HEK293 (cell line): ENCODE measurements around the gene ZNF70.

Experiments used
- CTCF ChIA-PET: fragments of 350-600 bp; formaldehyde crosslinking; extraction: SDS; loops from one replicate; lab custom pipeline; 2021; ENCODE audit warnings: antibody characterized with exemption; lab: Yijun Ruan, JAX
- POLR2A ChIA-PET: fragments of 300-600 bp; formaldehyde crosslinking; extraction: SDS; loops from one replicate; lab custom pipeline; 2020; ENCODE audit warnings: antibody characterized with exemption, inconsistent platforms; lab: Yijun Ruan, JAX
- H3K27ac ChIP-seq: fragments of 200-500 bp; sonication (Bioruptor generic); 2 replicates; pipeline ENCODE4 v1.5.1; 2014; ENCODE audit warnings: low read depth, low read length, control low read depth, inconsistent platforms; ENCODE audit errors: extremely low read depth
- H3K36me3 ChIP-seq, 2 experiments: fragments of 200-500 bp in 1 of 2; sonication (Bioruptor generic) in 1 of 2; 1 replicate in 1 of 2; 2 replicates in 1 of 2; pipeline ENCODE4 v1.5.1; 2014 to 2017; ENCODE audit warnings: inconsistent platforms in 2 of 2, low read length in 2 of 2; ENCODE audit not compliant: control insufficient read depth in 2 of 2, insufficient read depth in 1 of 2
- H3K4me1 ChIP-seq: fragments of 200-500 bp; sonication (Bioruptor generic); 2 replicates; pipeline ENCODE4 v1.5.1; 2014; ENCODE audit warnings: mild to moderate bottlenecking, low read length, inconsistent platforms; ENCODE audit not compliant: control insufficient read depth, insufficient read depth
- H3K4me3 ChIP-seq: 2 replicates; pipeline ENCODE4 v1.5.1; 2011; ENCODE audit warnings: low read depth, mild to moderate bottlenecking, control low read depth, low read length, moderate library complexity
- H3K9me3 ChIP-seq: fragments of 200-500 bp; sonication (Bioruptor generic); 2 replicates; pipeline ENCODE4 v1.5.1; 2014; ENCODE audit warnings: low read depth, low read length, inconsistent platforms; ENCODE audit not compliant: control insufficient read depth, insufficient read depth
- GLI4 ChIP-seq: fragments of 450-650 bp; formaldehyde crosslinking; IDR thresholded peaks from 2 replicates; pipeline ENCODE4 v1.5.1; 2016; ENCODE audit warnings: missing biosample characterization, missing genetic modification characterization
- GLIS1 ChIP-seq: fragments of 450-650 bp; formaldehyde crosslinking; IDR thresholded peaks from 2 replicates; pipeline ENCODE4 v1.5.1; 2016; ENCODE audit warnings: missing biosample characterization, missing genetic modification characterization
- KLF17 ChIP-seq: fragments of 450-650 bp; formaldehyde crosslinking; IDR thresholded peaks from 2 replicates; pipeline ENCODE4 v1.5.1; 2016; ENCODE audit warnings: missing biosample characterization, missing genetic modification characterization
- OSR2 ChIP-seq: fragments of 450-650 bp; formaldehyde crosslinking; IDR thresholded peaks from 2 replicates; pipeline ENCODE4 v1.5.1; 2016; ENCODE audit warnings: missing biosample characterization, missing genetic modification characterization
- PRDM1 ChIP-seq: fragments of 450-650 bp; formaldehyde crosslinking; IDR thresholded peaks from 2 replicates; pipeline ENCODE4; 2016; ENCODE audit warnings: missing biosample characterization, missing genetic modification characterization
- REPIN1 ChIP-seq: fragments of 450-650 bp; formaldehyde crosslinking; IDR thresholded peaks from 2 replicates; pipeline ENCODE4 v1.5.1; 2017; ENCODE audit warnings: missing biosample characterization, missing genetic modification characterization, low read depth
- REST ChIP-seq: fragments of 450-650 bp; formaldehyde crosslinking; IDR thresholded peaks from 2 replicates; pipeline ENCODE4 v1.5.1; 2016; ENCODE audit warnings: missing biosample characterization, missing genetic modification characterization
- YY1 ChIP-seq: fragments of 450-650 bp; formaldehyde crosslinking; IDR thresholded peaks from 2 replicates; pipeline ENCODE4 v1.5.1; 2018; ENCODE audit warnings: missing biosample characterization, missing genetic modification characterization
- ZBTB17 ChIP-seq: fragments of 450-650 bp; formaldehyde crosslinking; IDR thresholded peaks from 2 replicates; pipeline ENCODE4 v1.5.1; 2016; ENCODE audit warnings: missing biosample characterization, missing genetic modification characterization
- ZFHX2 ChIP-seq: fragments of 450-650 bp; formaldehyde crosslinking; conservative IDR thresholded peaks from 2 replicates; pipeline ENCODE4 v1.5.1; 2016; ENCODE audit warnings: missing biosample characterization, missing genetic modification characterization
- ZFP41 ChIP-seq: fragments of 450-650 bp; formaldehyde crosslinking; IDR thresholded peaks from 2 replicates; pipeline ENCODE4 v1.5.1; 2016; ENCODE audit warnings: missing biosample characterization, missing genetic modification characterization, borderline replicate concordance
- ZIC2 ChIP-seq: fragments of 450-650 bp; formaldehyde crosslinking; IDR thresholded peaks from 2 replicates; pipeline ENCODE4 v1.5.1; 2016; ENCODE audit warnings: missing biosample characterization, missing genetic modification characterization
- ZNF133 ChIP-seq: fragments of 450-650 bp; formaldehyde crosslinking; IDR thresholded peaks from 2 replicates; pipeline ENCODE4 v1.5.1; 2016; ENCODE audit warnings: missing biosample characterization, missing genetic modification characterization
- ZNF221 ChIP-seq: fragments of 450-650 bp; formaldehyde crosslinking; IDR thresholded peaks from 2 replicates; pipeline ENCODE4 v1.5.1; 2017; ENCODE audit warnings: missing biosample characterization, missing genetic modification characterization, borderline replicate concordance
- ZNF354C ChIP-seq: fragments of 450-650 bp; formaldehyde crosslinking; IDR thresholded peaks from 2 replicates; pipeline ENCODE4 v1.5.1; 2016; ENCODE audit warnings: missing biosample characterization, missing genetic modification characterization, low read depth, borderline replicate concordance
- ZNF37A ChIP-seq: fragments of 450-650 bp; IDR thresholded peaks from 2 replicates; pipeline ENCODE4 v1.5.1; 2018; ENCODE audit warnings: missing biosample characterization, missing genetic modification characterization
- ZNF404 ChIP-seq: fragments of 450-650 bp; formaldehyde crosslinking; IDR thresholded peaks from 2 replicates; pipeline ENCODE4 v1.5.1; 2017; ENCODE audit warnings: missing biosample characterization, missing genetic modification characterization
- ZNF501 ChIP-seq: fragments of 450-650 bp; formaldehyde crosslinking; IDR thresholded peaks from 2 replicates; pipeline ENCODE4 v1.5.1; 2016; ENCODE audit warnings: missing biosample characterization, missing genetic modification characterization
- ZNF548 ChIP-seq: fragments of 450-650 bp; formaldehyde crosslinking; IDR thresholded peaks from 2 replicates; pipeline ENCODE4 v1.5.1; 2016; ENCODE audit warnings: missing biosample characterization, missing genetic modification characterization
- ZNF623 ChIP-seq: fragments of 450-650 bp; formaldehyde crosslinking; IDR thresholded peaks from 2 replicates; pipeline ENCODE4 v1.5.1; 2016; ENCODE audit warnings: missing biosample characterization, missing genetic modification characterization
- ZNF639 ChIP-seq: fragments of 450-650 bp; formaldehyde crosslinking; IDR thresholded peaks from 2 replicates; pipeline ENCODE4 v1.5.1; 2016; ENCODE audit warnings: missing biosample characterization, missing genetic modification characterization
- ZNF658 ChIP-seq: fragments of 450-650 bp; formaldehyde crosslinking; IDR thresholded peaks from 2 replicates; pipeline ENCODE4; 2016; ENCODE audit warnings: missing biosample characterization, missing genetic modification characterization
- ZNF677 ChIP-seq: fragments of 450-650 bp; IDR thresholded peaks from 2 replicates; pipeline ENCODE4 v1.5.0; 2018; ENCODE audit warnings: missing biosample characterization, mild to moderate bottlenecking, missing genetic modification characterization, moderate library complexity
- ZNF692 ChIP-seq: fragments of 450-650 bp; formaldehyde crosslinking; IDR thresholded peaks from 2 replicates; pipeline ENCODE4 v1.5.1; 2016; ENCODE audit warnings: missing biosample characterization, missing genetic modification characterization
- ZNF704 ChIP-seq: fragments of 450-650 bp; formaldehyde crosslinking; IDR thresholded peaks from 2 replicates; pipeline ENCODE4 v1.5.1; 2016; ENCODE audit warnings: missing biosample characterization, missing genetic modification characterization
- ZNF837 ChIP-seq: fragments of 450-650 bp; formaldehyde crosslinking; IDR thresholded peaks from 2 replicates; pipeline ENCODE4 v1.5.1; 2016; ENCODE audit warnings: missing biosample characterization, missing genetic modification characterization

Gene ZNF70

GRCh38 chr22:23755711-23756110, 4.8 kb upstream of the ZNF70 start:
- Histone ChIP-seq H3K9me3 (no peaks in the 10 kb centered on the region), H3K4me1 (peaks cover 3% of the 10 kb centered on the region; the same call in 1 of the 2 replicates), H3K27ac (no peak overlapping the region), H3K4me3 (no peak overlapping the region), H3K36me3 (no peaks in the 10 kb centered on the region)
- TF ChIP-seq ZNF658 (tag by site-specific recombination) (no peak), ZNF837 (tag by site-specific recombination) (no peak), ZNF354C (no peak), ZIC2 (tag by site-specific recombination) (no peak), GLI4 (tag by site-specific recombination) (no peak), ZNF692 (tag by site-specific recombination) (no peak), ZFHX2 (tag by site-specific recombination) (no peak), ZNF548 (tag by site-specific recombination) (no peak), ZNF221 (no peak), KLF17 (tag by site-specific recombination) (no peak), ZNF623 (tag by site-specific recombination) (no peak), ZNF404 (no peak), OSR2 (tag by site-specific recombination) (no peak), ZNF501 (tag by site-specific recombination) (no peak), ZNF37A (tag by site-specific recombination) (no peak), YY1 (tag by site-specific recombination) (no peak), ZNF133 (tag by site-specific recombination) (no peak), PRDM1 (tag by site-specific recombination) (no peak), REST (no peak), GLIS1 (tag by site-specific recombination) (no peak)
- CTCF ChIA-PET: interaction anchor here (0.6 to 2.0 kb wide), 3 partner anchors 13 to 163 kb away, joined by 3 to 6 read pairs (median 4); partner anchors contain the start of gene CHCHD10
- POLR2A ChIA-PET: interaction anchor here (0.9 kb wide), 1 partner anchor 14 kb away, joined by 3 read pairs; no protein-coding TSS in a partner anchor

GRCh38 chr22:23754980-23755636, 4.2 kb upstream of the ZNF70 start:
- H3K36me3 ChIP-seq: no peaks in the 10 kb centered on the region
- ChIA-PET CTCF (interaction anchor here (0.6 to 2.0 kb wide), 3 partner anchors 14 to 163 kb away, joined by 3 to 6 read pairs (median 4); partner anchors contain the start of gene CHCHD10), POLR2A (interaction anchor here (0.9 kb wide), 1 partner anchor 13 kb away, joined by 3 read pairs; no protein-coding TSS in a partner anchor)
- no peaks in the 10 kb centered on the region for H3K9me3 ChIP-seq
- H3K4me3 ChIP-seq: no peak overlapping the region
- H3K4me1 ChIP-seq: peaks cover 4% of the 10 kb centered on the region; the same call in 1 of the 2 replicates
- no peak overlapping the region for H3K27ac ChIP-seq
- TF ChIP-seq ZNF639 (tag by site-specific recombination) (no peak), ZNF677 (no peak), REPIN1 (tag by site-specific recombination) (no peak), ZBTB17 (peak; percentile 38; the same call in 1 of the 2 replicates), ZFP41 (tag by site-specific recombination) (no peak), ZNF704 (no peak)
